GM12878 (cell line): ENCODE data around the gene TIPIN. TPM values are rescaled to one million over a fixed set of nuclear protein-coding genes. Genes with fewer than 3 reads are reported as not detected.

ENCODE experiments used
- ATAC-seq: fragments of 200-7000 bp; cut with Tn5 transposase; 3 replicates; pipeline ENCODE4 v1.9.1; 2020; ENCODE audit warnings: mild to moderate bottlenecking, moderate library complexity
- BruUV-seq: library from RNA; stranded (reverse); fragments of 400-500 nt; replicated peaks from 2 replicates; lab custom pipeline; 2021; lab: Mats Ljungman, UMichigan
- CTCF ChIA-PET: fragments of 300-600 bp; sonication (Branson Sonifier 250); formaldehyde crosslinking; extraction: SDS; loops from one replicate; lab custom pipeline; 2021; ENCODE audit warnings: inconsistent platforms; lab: Yijun Ruan, JAX
- POLR2A ChIA-PET: fragments of 350-600 bp; formaldehyde crosslinking; extraction: SDS; loops from one replicate; lab custom pipeline; 2021; ENCODE audit warnings: inconsistent platforms; lab: Charles Lee
- RAD21 ChIA-PET: fragments of 300-600 bp; sonication (Branson Sonifier 250); formaldehyde crosslinking; loops from one replicate; lab custom pipeline; 2023; ENCODE audit warnings: antibody characterized with exemption; ENCODE audit not compliant: unreplicated experiment; lab: Charles Lee
- SMC1A ChIA-PET: fragments of 300-600 bp; sonication (Branson Sonifier 250); formaldehyde crosslinking; loops from one replicate; lab custom pipeline; 2023; ENCODE audit not compliant: unreplicated experiment, uncharacterized antibody; lab: Charles Lee
- DNase-seq: peaks from one replicate; pipeline ENCODE4 v3.0.0-alpha.2; 2011; ENCODE audit warnings: low read depth, low spot score
- FAIRE-seq: peaks from 3 replicates; lab custom pipeline; 2011; peaks lifted over from hg19 to GRCh38; lab: Jason Lieb, UNC
- H2AFZ ChIP-seq: 2 replicates; pipeline ENCODE4 v1.6.0; 2011; ENCODE audit warnings: low read depth, low read length, control low read depth; ENCODE audit not compliant: control insufficient read depth
- H3K27ac ChIP-seq: 2 replicates; pipeline ENCODE4 v1.5.1; 2011; ENCODE audit warnings: control low read depth; ENCODE audit not compliant: control insufficient read depth, insufficient read depth
- H3K27me3 ChIP-seq, 2 experiments: replicated peaks in 1 of 2; 2 replicates each; pipeline versions ENCODE4 v1.6.0 to v1.6.1; 2011; ENCODE audit warnings: low read length in 1 of 2; ENCODE audit not compliant: control insufficient read depth in 2 of 2, insufficient read depth in 2 of 2
- H3K36me3 ChIP-seq, 2 experiments: 2 replicates each; pipeline ENCODE4 v1.5.1; 2011; ENCODE audit warnings: low read length in 1 of 2; ENCODE audit not compliant: control insufficient read depth in 2 of 2, insufficient read depth in 2 of 2
- H3K4me1 ChIP-seq: 2 replicates; pipeline ENCODE4 v1.6.1; 2011; ENCODE audit warnings: mild to moderate bottlenecking, low read length, moderate library complexity, mixed read lengths; ENCODE audit not compliant: control insufficient read depth, insufficient read depth
- H3K4me2 ChIP-seq: 2 replicates; pipeline ENCODE4 v1.6.0; 2011; ENCODE audit warnings: control low read depth; ENCODE audit not compliant: control insufficient read depth, insufficient read depth
- H3K4me3 ChIP-seq: fragments of 200-600 bp; sonication (generic); 2 replicates; pipeline ENCODE4 v1.5.1; 2016
- H3K79me2 ChIP-seq: 2 replicates; pipeline ENCODE4 v1.6.0; 2011; ENCODE audit warnings: low read length; ENCODE audit not compliant: control insufficient read depth, insufficient read depth
- H3K9ac ChIP-seq: 2 replicates; pipeline ENCODE4 v1.8.0; 2011; ENCODE audit warnings: low read length, control low read depth, mixed read lengths; ENCODE audit not compliant: control insufficient read depth, insufficient read depth
- H3K9me3 ChIP-seq: replicated peaks from 3 replicates; pipeline ENCODE4 v1.5.1; 2011; ENCODE audit warnings: mild to moderate bottlenecking, low read length; ENCODE audit not compliant: control insufficient read depth, insufficient read depth
- H4K20me1 ChIP-seq: 2 replicates; pipeline ENCODE4 v1.6.0; 2011; ENCODE audit not compliant: control insufficient read depth, insufficient read depth
- ATF7 ChIP-seq: fragments of 450-650 bp; IDR thresholded peaks from 2 replicates; pipeline ENCODE4 v1.6.1; 2016; ENCODE audit warnings: low read depth, mild to moderate bottlenecking
- CREB1 ChIP-seq: IDR thresholded peaks from 2 replicates; pipeline ENCODE4 v1.6.1; 2012; ENCODE audit warnings: low read depth, mild to moderate bottlenecking, inconsistent platforms
- FOS ChIP-seq: IDR thresholded peaks from 3 replicates; pipeline ENCODE4 v1.6.1; 2011; ENCODE audit warnings: borderline replicate concordance; ENCODE audit not compliant: insufficient read length; ENCODE audit errors: extremely low read depth
- PAX8 ChIP-seq: fragments of 450-650 bp; IDR thresholded peaks from 2 replicates; pipeline ENCODE4 v1.6.1; 2017; ENCODE audit warnings: mild to moderate bottlenecking, moderate library complexity
- PBX3 ChIP-seq: IDR thresholded peaks from 2 replicates; pipeline ENCODE4 v1.6.1; 2011; ENCODE audit warnings: mild to moderate bottlenecking, low read depth, low read length, moderate library complexity; ENCODE audit not compliant: insufficient replicate concordance
- POLR2AphosphoS5 ChIP-seq: IDR thresholded peaks from 2 replicates; pipeline ENCODE4 v1.6.1; 2011; ENCODE audit warnings: mild to moderate bottlenecking, low read length, inconsistent platforms
- WRNIP1 ChIP-seq: IDR thresholded peaks from 2 replicates; pipeline ENCODE4 v1.6.1; 2011; ENCODE audit warnings: low read depth, low read length, improper control_type of control experiment, borderline replicate concordance
- ZBED1 ChIP-seq: IDR thresholded peaks from 2 replicates; pipeline ENCODE4 v1.6.1; 2016; ENCODE audit warnings: borderline replicate concordance
- WGBS: methylation state at CpG from one replicate; pipeline ENCODE4 v1.1.6; 2016; ENCODE audit warnings: low lambda C conversion rate; ENCODE audit not compliant: insufficient replicate concordance, insufficient coverage; ENCODE audit errors: missing lambda C conversion rate; 5-methylcytosine and 5-hydroxymethylcytosine counted together
- in situ Hi-C: fragments of 300-500 bp; cut with MboI; formaldehyde crosslinking; loops from 9 replicates; pipeline ENCODE4 v1.14.3; 2018; ENCODE audit warnings: mixed read lengths
- intact Hi-C: fragments of 100-400 bp; cut with micrococcal nuclease; formaldehyde crosslinking; loops from one replicate; pipeline ENCODE4 v1.14.2; 2022; ENCODE audit not compliant: unreplicated experiment
- polyA plus RNA-seq, 11 experiments: library from polyadenylated mRNA; depleted of rRNA in 4 of 11; unstranded in 6 of 11; stranded (reverse) in 5 of 11; fragments of >200 nt; fragmentation: Nextera tagmentation in 4 of 11; fragmentation: Illumina TruSeq in 1 of 11; extraction: Ambion mirVana in 4 of 11; extraction: Trizol in 1 of 11; gene quantifications; 1 replicate in 1 of 11; 2 replicates in 10 of 11; pipeline versions ENCODE4 v1.2.1 to v1.2.3, GENCODE V29; 2011 to 2016; ENCODE audit warnings: inconsistent platforms in 2 of 11, missing spikeins in 2 of 11, low read depth in 1 of 11
- total RNA-seq, 4 experiments: library from RNA; depleted of rRNA in 3 of 4; stranded (reverse); fragments of >200 nt in 3 of 4; fragmentation: Illumina TruSeq in 1 of 4; extraction: Trizol in 1 of 4; gene quantifications; 2 replicates each; pipeline versions ENCODE4 v1.2.1 to v1.2.3, GENCODE V29; 2013 to 2021
- TF ChIP-seq, protein P1 (sequence below): IDR thresholded peaks from 2 replicates; pipeline ENCODE4 v1.6.1; 2012; ENCODE audit warnings: mild to moderate bottlenecking, low read depth, low read length
- TF ChIP-seq, protein P2 (sequence below): fragments of 150-350 bp; IDR thresholded peaks from 2 replicates; pipeline ENCODE4 v1.6.1; 2014; ENCODE audit warnings: mild to moderate bottlenecking, low read depth, low read length
- TF ChIP-seq, protein P3 (sequence below): fragments of 450-650 bp; formaldehyde crosslinking; IDR thresholded peaks from 2 replicates; pipeline ENCODE4 v1.4.0; 2022; ENCODE audit warnings: mild to moderate bottlenecking, moderate library complexity

The TIPIN gene
- total and polyA plus RNA-seq, 10 of the 15 experiments (the other 5 are each of a cell fraction or from before 2014, with no cell fraction given): 21.1 to 69.2 (median 47.0) TPM

DNA sequence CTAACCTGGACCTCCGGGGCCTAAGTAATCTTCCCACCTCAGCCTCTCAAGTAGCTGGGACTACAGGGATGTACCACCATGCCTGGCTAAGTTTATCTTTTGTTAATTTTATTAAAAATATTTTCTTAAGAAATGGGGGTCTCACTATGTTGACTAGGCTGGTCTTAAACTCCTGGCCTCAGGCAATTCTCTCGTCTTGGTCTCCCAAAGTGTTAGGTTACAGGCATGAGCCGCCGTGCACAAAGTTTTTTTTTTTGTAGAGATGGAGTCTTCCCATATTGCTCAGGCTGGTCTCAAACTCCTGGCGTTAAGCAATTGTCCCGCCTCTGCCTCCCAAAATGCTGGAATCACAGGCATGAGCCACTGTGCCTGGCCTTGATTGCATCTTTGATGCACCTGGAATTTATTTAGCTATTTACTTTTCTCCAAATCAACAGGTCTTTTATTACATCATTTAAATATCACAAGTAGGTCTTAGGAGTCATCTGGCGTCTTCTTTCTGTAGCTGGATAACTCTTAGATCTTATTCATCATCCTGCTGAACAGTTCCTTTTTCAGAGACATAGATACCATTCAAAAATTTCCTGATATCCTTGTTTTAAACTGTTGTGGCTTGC is 22.4 kb upstream of the TIPIN start:
- CTCF ChIA-PET: no interaction called here
- POLR2A ChIA-PET: no interaction called here
- Histone ChIP-seq H3K79me2 (no peaks in the 10 kb centered on the region), H3K4me2 (no peak overlapping the region), H3K9me3 (peaks cover 2% of the 10 kb centered on the region; the same call in 2 of the 3 replicates), H4K20me1 (no peaks in the 10 kb centered on the region), H3K9ac (no peak overlapping the region), H3K27me3 (no peaks in the 10 kb centered on the region), H2AFZ (no peak overlapping the region), H3K27ac (no peak overlapping the region), H3K4me3 (no peak overlapping the region), H3K36me3 (no peaks in the 10 kb centered on the region), H3K4me1 (no peaks in the 10 kb centered on the region)
- RAD21 ChIA-PET: no interaction called here
- intact Hi-C loops: no loop called here
- DNase-seq (no peak), FAIRE-seq (no peak), ATAC-seq (no peak)
- no TSS peak for BruUV-seq
- in situ Hi-C loops: no loop called here
- SMC1A ChIA-PET: interaction anchor here (0.6 kb wide), 1 partner anchor 458 kb away, joined by 3 read pairs; no protein-coding TSS in a partner anchor
- WGBS: 94% methylated on average over 7 of the region's 7 CpGs
- no peak for TF ChIP-seq WRNIP1
- no peak for TF ChIP-seq POLR2AphosphoS5
- no peak for TF ChIP-seq PBX3
- TF ChIP-seq ATF7: no peak
- TF ChIP-seq, protein P1, sequence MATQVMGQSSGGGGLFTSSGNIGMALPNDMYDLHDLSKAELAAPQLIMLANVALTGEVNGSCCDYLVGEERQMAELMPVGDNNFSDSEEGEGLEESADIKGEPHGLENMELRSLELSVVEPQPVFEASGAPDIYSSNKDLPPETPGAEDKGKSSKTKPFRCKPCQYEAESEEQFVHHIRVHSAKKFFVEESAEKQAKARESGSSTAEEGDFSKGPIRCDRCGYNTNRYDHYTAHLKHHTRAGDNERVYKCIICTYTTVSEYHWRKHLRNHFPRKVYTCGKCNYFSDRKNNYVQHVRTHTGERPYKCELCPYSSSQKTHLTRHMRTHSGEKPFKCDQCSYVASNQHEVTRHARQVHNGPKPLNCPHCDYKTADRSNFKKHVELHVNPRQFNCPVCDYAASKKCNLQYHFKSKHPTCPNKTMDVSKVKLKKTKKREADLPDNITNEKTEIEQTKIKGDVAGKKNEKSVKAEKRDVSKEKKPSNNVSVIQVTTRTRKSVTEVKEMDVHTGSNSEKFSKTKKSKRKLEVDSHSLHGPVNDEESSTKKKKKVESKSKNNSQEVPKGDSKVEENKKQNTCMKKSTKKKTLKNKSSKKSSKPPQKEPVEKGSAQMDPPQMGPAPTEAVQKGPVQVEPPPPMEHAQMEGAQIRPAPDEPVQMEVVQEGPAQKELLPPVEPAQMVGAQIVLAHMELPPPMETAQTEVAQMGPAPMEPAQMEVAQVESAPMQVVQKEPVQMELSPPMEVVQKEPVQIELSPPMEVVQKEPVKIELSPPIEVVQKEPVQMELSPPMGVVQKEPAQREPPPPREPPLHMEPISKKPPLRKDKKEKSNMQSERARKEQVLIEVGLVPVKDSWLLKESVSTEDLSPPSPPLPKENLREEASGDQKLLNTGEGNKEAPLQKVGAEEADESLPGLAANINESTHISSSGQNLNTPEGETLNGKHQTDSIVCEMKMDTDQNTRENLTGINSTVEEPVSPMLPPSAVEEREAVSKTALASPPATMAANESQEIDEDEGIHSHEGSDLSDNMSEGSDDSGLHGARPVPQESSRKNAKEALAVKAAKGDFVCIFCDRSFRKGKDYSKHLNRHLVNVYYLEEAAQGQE: no peak
- TF ChIP-seq, protein P2, sequence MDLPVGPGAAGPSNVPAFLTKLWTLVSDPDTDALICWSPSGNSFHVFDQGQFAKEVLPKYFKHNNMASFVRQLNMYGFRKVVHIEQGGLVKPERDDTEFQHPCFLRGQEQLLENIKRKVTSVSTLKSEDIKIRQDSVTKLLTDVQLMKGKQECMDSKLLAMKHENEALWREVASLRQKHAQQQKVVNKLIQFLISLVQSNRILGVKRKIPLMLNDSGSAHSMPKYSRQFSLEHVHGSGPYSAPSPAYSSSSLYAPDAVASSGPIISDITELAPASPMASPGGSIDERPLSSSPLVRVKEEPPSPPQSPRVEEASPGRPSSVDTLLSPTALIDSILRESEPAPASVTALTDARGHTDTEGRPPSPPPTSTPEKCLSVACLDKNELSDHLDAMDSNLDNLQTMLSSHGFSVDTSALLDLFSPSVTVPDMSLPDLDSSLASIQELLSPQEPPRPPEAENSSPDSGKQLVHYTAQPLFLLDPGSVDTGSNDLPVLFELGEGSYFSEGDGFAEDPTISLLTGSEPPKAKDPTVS: no peak
- no peak for TF ChIP-seq PAX8
- no peak for TF ChIP-seq ZBED1
- TF ChIP-seq CREB1: no peak
- TF ChIP-seq FOS: no peak
- TF ChIP-seq, protein P3, sequence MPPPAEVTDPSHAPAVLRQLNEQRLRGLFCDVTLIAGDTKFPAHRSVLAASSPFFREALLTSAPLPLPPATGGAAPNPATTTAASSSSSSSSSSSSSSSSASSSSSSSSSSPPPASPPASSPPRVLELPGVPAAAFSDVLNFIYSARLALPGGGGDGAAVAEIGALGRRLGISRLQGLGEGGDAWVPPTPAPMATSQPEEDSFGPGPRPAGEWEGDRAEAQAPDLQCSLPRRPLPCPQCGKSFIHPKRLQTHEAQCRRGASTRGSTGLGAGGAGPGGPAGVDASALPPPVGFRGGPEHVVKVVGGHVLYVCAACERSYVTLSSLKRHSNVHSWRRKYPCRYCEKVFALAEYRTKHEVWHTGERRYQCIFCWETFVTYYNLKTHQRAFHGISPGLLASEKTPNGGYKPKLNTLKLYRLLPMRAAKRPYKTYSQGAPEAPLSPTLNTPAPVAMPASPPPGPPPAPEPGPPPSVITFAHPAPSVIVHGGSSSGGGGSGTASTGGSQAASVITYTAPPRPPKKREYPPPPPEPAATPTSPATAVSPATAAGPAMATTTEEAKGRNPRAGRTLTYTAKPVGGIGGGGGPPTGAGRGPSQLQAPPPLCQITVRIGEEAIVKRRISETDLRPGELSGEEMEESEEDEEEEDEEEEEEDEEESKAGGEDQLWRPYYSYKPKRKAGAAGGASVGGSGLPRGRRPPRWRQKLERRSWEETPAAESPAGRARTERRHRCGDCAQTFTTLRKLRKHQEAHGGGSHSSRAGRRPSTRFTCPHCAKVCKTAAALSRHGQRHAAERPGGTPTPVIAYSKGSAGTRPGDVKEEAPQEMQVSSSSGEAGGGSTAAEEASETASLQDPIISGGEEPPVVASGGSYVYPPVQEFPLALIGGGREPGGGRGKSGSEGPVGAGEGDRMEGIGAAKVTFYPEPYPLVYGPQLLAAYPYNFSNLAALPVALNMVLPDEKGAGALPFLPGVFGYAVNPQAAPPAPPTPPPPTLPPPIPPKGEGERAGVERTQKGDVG (CRISPR knock-in tag): no peak
